HG03196 (cell line): Measurements from ENCODE around the gene TSPOAP1.

Source experiments
- ATAC-seq: cut with Tn5 transposase; IDR thresholded peaks from one replicate; pipeline ENCODE4 v1.9.1; 2021; ENCODE audit not compliant: unreplicated experiment

The TSPOAP1 gene

DNA sequence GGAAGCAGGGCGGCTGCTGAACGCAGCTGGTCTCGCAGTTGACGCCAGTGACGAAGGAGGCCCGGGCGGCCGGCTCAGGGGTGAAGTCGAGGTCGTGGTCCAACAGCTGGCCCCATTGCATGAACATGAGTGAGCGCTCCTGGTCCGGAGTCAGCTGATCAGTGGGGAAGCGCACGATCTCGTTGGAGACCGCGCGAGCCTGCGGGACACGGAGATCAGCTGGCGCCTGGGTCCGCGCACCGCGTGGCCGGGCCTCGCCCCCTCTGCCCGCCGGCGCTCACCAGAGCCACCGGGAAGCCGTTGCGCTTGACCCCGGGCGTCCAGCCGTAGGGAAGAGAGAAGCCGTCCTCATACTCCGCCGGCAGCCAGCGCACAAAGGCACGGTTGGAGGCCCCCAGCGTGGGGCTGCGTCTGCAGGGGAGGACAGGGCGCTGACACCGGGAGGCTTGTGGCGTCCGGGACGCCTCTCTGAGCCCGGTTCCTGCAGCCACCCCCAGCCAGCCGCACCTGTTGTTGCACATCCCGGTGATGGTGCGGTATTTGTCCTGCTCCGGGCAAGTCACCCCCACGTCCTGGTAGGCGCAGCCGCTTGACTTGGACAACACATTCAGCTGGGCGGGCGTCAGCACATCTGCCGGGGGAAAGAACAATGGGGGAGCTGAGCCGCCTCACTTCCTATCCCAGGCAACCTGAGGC is 49.4 kb downstream of the TSPOAP1 start:
- ATAC-seq = no peak

DNA sequence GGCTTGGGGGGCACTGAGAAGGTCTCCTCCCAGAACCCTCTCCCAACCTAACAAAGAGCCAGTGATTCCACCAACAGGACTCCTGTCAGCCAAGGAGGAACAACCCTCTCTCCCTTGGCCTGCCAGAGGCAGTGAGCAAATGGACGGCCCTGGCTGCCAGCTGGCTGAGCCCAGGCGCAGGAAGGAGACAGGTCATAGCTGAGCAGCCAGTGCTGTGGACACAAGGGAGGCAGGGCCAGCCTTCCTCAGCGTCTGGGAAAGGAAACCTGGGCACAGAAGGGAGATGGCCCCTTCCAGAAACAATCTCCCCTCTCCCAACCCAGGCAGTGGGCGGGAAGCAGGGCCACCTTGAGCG is 50.0 kb downstream of the TSPOAP1 start:
- ATAC-seq = no peak

DNA sequence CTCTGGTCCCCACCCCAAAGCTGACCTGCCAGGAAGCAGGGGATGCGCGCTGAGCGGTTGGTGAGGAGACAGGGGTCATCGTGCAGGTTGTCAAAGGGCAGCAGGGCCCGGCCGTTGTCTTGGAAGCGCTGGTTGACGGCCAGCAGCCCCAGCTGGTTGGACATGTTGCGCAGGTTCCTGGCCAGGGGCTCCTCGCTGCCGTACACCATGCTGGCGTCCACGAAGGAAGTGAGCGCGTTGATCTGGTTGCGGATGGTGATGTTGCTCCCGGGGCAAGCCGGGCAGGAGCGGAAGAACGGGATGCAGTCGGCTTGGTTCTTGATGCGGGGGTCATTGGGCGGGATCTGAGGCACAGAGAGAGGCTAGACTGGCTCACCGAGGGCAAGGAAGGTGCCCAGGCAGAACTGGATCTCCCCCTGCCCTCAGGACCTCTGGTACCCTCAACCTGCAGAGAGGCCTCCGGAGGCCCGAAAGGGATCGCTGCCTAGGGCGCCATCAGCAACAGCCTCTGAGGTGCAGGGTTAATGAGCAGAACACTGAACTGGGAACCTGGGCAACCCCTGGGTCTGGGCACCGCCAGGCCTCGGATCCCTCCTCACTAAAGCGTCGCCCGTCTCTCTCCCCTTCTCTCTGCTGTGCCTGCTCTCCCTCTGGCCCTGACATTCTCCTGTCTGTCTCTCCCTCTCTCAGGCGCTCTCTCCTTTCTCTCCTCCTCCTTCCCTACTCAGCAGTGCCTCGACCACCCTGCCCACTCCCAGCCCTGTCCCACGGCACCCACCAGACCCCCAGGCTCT is 50.6 kb downstream of the TSPOAP1 start:
- ATAC-seq = no peak

DNA sequence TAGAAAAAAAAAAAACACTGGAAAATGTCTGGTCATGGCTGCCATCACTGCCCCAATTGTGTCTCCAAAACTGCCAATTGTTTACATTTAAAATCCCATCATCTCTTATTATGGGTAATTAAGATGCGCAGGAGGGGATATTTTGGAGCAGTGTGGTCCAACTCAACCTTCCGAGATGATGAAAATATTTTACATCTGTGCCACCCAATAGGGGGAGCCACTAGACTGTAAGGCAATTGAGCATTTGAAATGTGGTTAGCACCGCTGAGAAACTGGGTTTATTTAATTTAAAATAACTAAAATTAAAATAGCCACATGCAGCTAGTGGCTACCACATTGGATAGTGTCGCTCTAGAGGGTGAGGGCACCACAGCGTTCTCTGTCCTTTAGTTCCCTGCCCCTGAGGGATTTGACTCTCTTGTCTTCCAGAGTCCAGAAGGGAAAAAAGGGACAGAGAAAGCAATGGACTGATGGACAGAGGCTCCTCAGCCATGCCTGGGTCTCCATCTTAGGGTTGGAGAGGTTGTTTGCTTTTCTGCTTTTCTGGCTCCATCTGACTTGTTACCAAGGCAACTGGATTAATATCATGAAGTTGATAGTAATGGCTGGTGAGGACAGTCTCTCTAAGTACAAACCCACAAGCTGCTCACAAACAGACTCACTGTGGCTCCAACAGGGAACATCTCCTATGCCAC is 51.3 kb downstream of the TSPOAP1 start:
- ATAC-seq = no peak

DNA sequence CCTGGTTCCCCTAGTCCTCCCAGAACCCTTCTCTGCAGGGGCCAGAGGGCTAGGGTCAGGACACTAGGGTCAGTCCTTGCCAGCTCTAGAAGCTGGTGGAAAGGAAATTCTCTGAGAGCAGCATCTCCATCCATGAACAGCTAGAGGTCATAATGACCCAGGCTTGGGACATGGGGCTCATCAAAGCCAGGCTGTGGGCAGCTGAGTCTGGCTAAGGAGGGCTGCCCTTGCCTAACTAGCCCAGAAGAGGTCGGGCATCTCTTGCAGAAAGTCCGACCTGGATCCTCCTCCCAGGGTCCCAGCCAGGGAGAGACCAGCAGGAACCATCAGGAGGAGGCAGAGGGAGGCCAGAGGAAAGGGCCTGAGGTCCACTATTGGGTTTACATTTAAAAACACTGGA is 52.2 kb downstream of the TSPOAP1 start:
- ATAC-seq = no peak

DNA sequence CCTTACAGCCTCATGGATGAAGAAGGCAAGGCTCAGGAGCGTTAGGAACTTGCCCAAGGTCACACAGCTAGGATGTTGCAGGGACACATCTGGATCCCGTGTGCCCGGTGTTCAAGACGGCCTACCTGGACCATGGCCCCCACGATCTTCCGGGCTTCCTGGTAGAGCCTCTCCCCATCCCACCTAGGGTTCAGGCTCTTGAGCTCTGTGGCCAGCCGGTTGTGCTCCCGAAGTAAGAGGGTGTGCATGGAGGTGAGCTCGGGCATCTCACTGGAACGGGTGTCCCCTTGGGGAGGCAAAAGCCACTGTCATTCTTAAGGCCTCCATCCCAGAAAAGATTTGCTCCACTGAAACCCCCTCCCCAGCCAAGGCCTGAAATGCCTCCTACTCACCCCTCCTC is 53.2 kb downstream of the TSPOAP1 start:
- ATAC-seq = no peak

DNA sequence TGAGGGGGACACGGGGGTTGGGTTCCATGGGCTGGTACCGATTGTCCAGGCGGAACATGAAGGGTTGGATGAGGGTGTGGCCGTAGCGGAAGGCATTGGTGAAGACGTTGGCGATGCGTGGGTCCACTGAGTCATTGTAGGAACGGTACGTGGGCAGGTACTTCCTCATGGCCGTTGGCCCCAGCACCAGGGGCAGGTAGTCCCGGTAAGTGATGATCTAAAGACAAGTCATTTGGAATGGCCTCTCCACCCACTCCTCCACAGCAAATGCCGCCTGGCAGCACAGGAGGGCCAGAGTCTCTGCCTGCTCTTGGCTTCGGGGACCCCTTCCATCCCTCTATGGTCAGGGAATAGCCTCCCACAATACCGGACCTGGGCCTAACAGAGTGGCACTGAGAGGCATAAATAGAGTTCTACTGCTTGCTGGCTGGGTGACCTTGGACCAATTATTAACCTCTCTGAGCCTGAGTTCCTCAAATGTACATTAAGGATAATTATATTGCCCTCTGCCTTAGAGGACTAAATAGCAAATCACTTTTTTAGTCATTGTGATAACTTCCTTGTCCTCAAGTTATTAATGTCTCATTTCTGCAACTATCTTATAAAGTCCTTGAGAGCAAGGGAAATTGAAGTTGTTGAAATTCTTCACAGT is 55.0 kb downstream of the TSPOAP1 start:
- no peak for ATAC-seq

DNA sequence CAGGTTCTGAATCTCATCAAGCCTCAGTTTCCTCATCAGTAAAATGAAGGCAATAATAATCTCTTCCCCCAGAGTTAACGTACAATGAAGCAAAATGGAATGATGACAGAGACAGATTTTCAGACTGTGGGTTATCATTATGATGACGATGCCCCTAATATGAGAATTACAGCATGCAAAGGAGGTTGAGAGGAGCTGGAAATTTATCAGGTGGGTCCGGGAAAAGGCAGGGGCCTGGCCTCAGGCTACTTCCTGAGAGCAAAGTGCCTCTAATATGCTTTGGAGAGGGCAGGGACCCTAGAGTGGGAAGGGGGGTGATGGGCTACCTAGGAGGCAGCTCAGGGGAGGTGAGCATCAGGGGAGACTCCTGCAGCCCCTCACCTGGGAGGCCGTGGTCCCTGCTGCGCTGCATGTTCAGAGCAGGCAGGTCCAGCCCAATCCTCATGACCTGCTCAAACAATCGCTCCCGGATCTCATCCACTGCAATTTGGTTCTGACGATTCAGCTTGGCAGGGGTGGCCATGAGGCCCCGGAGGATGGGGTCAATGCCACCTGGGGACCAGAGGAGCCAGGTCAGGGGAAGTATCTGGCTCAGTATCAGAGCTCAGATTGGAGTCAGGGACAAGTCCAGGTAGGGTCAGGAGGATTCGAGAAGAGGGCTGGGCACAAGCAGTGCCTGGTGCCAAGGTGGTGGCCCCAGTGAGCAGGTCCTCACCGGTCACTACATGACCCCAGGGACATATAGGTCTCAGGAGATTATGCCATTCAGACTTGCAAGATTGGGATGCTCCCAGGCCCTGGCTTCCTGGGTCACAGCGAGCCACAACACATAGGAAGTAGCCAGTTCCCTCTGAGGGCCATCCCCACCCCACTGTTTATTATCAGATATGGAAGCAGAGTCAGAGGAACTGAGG is 56.0 kb downstream of the TSPOAP1 start:
- no peak for ATAC-seq

DNA sequence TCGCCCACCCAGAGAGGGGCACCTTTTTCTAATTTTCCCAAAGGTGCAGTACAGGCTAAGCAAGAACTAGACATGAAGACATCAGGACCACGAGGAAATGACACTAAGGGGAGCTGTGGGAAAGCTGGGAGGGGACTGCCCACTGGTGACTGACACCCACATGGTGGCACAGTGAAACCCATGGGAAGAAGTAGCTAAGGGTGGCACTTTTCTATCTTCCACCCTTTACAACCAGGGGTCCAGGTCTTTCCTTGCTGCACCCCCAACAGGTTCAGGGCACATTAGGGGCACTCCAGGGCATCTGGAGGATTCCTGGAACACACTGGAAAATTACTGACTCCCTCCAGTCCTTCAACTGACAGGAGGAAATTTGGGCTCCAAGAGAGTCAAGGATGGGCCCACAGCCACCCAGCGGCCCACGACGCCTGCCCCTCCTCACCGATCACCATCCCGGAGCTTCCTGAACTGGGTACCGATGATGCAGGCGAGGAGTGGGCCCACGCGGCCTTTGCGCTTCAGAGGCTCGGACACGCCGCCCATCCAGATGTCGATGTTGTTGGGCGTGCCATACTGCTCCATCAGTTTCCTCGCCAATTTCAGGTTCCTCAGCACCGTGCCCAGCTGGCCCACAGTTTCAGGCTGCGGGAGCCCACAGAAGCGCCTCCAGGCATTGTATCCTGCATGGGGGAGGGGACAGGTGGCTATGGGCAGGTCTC is 57.2 kb downstream of the TSPOAP1 start:
- no peak for ATAC-seq

DNA sequence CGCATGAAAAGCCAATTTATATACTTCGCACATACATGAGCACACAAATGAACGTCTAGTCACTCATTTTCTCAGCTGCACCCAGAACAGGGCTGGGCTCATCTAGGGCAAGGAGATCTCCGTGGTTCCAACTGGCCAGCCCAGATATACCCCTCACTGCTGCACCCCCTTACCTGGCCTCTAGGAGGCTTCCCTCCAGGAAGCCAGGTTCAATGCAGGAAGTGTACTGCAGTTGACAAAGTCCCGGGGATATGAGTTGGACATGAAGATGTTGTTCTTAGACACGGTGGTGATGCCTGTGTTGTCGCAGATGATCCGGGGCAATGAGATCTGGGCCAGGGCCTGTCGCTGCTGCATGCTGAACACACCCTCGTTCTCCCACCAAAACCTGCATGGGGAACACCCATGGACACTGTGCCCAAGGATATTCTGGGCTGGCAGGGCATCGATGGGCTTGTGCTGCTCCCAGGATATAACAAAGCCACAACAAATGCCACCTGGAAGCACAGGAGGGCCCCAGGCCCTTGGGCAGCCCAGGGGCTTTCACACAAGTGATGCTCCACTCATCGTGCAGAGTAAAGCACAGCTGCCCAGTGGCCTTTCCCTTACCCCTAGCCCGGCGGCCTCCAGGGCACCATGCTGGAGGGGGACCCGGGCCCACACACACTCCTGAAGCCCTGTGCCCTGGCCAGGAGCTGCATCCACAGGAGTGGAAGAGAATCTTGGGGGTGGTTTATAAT is 57.9 kb downstream of the TSPOAP1 start:
- no peak for ATAC-seq

DNA sequence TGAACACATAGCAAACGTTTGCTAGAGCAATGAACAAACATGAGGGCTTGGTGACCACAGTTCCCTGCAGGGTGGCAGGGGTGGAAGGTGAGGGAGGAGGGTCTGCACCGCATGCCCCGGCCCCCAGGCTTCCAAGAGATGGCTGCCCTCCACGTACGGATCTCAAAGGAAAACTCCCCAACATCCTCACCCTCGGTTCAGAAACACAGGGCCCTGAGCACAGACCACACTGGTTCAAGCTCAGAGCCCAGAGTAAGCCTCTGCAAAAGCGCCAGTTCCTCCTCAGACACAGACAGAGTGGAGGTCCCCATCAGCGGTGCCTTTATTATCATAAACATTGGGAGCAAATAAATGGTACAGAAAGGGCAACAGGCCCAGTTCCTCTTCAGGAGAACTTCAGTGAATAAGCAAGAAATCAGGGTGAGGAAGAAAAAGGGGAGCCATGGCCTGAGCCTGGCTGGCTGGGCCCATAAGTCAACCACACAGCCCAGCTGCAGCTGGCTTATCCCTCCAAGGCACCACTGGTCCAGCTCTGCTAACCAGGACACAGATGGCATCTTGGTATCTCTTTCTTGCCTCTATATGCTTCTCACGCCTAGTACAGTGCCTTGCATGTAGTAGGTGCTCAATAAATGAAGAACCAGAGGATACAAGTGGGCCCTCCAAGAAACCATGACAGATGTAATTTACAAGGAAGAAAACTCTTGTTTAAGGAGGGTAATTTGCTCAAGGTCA is 58.9 kb downstream of the TSPOAP1 start:
- no peak for ATAC-seq

DNA sequence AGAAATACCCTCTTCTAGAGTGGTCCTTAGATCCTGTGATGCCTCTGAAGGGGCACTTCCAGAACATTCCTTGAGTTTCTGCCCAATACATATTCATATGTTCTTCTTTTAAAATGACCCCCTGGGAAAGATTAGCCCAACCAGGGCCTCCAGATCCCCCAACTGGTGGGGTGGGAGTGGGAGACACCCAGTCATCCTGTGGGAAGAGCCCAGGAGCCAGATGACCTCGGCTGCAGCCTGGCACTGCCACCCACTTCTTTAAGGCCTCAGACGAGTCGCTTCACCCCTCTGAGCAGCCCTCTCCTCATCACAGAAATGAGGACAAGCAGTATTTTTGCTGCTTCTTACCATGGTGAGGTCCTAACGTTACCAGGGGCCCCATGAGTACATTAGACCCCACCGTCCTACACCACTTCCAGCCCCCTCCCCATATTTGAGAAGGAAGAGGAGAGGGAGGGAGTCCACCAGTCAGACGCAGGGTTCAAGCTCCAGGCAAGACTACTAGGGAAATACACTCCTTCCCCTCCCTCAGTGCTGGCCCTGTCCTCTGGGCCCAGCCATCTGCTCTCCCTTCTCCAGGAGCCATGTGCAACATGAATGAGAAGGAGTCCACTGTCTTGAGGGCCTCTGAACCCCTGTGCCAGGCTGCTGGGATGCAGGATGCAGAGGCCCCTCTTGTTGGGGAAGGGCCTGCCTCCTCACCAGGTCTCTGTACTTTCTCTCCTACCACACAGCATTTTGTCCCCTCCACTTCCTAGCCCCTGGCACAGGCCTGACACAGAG is 59.6 kb downstream of the TSPOAP1 start:
- no peak for ATAC-seq

DNA sequence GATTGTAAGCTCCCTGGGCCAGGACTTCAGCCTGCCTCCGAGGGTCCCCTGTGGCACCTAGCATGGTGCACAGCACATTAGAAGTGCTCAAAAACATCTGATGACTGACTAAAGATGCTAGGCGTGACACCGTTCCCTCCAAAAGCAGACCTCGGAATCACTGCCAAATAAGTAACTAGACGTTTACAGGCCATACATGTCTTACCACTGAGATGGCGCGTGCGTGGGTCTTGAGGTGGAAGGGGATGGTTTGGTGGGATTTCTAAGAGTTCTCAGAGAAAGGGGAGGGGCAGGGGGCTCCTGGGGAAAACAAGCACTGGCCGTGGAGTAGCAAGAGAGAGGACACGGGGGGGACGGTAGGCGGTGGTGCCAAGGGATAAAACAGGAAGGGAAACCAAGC is 60.3 kb downstream of the TSPOAP1 start:
- ATAC-seq = no peak

DNA sequence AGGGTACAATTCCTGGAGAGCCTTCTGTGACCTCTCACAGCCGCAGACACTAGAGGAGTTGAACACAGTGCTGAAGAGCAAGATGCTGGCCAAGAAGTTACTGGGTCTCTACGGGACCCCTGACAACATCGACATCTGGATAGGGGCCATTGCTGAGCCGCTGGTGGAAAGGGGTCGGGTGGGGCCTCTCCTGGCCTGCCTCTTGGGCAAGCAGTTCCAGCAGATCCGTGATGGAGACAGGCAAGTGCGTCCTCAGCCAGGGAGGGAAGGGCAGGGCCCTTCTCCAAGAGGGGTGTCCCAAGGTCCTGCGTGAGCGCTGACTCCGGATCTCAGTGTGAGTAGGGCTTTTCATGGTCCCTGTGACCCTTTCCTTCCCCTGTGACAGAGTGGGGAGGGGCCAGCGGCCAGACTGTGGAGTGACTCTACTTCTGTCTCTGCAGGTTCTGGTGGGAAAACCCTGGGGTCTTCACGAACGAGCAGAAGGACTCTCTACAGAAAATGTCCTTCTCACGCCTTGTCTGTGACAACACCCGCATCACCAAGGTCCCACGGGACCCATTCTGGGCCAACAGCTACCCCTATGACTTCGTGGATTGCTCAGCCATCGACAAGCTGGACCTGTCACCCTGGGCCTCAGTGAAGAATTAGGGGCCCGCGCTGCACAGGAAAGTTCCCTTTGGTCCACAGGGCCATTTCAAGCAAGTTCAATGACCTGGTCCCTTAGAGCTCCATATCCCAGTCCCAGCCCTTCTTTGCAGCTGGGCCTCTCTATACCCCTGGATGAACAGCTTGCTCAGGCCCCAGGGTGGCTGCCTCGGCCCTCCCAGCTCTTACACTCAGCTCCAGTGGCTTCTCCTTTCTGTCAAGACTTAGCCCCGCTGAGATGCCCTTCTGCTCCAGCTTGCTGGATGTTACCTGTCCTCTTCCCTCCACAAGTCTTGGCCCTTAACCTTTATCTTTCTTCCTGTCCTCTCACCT is 61.0 kb downstream of the TSPOAP1 start:
- ATAC-seq = no peak

DNA sequence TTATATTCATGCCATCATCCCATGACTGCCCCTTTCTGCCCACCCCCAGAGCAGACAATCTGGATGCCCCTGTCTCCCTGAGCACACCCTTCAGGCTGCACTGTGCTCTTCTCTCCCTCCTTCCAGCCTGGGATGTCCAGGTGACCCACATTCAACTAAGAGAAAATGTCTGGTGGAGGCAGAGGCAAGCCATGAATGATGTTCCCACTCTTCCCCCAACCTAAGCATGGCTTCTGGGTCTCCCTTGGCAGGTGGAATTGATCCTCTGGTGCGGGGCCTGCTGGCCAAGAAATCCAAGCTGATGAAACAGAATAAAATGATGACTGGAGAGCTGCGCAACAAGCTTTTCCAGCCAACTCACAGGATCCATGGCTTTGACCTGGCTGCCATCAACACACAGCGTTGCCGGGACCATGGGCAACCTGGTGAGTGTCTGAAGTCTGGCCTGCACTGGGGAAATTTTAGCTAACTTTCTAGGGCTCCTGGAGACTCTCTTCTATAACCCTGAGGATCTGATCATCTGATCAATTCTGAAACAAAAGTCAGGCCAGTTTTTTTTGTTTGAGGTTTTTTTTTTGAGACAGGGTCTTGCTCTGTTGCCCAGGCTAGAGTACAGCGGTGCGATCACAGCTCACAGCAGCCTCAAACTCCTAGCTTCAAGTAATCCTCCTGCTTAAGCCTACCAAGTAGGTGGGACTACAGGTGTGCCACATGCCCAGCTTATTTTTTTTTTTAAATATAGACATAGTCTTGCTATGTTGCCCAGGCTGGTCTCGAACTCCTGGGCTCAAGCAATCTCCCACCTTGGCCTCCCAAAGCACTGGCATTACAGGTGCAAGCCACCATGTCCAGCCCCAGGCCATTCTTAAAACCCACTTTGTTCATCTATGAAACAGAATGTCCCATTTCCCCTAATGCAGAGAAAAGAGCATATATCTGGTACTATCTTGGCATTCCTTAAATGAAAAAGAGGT is 62.4 kb downstream of the TSPOAP1 start:
- ATAC-seq = no peak
